AG04450 (cell line): ENCODE data around the gene PNMA8B. TPM values are rescaled to one million over a fixed set of nuclear protein-coding genes. Genes with fewer than 3 reads are reported as not detected.

Source experiments
- CTCF ChIA-PET: fragments of 300-600, 350-600 bp; formaldehyde crosslinking; extraction: SDS; loops from one replicate; lab custom pipeline; 2022; ENCODE audit warnings: antibody characterized with exemption, inconsistent platforms; lab: Charles Lee
- POLR2A ChIA-PET: fragments of 350-600 bp; formaldehyde crosslinking; extraction: SDS; loops from one replicate; lab custom pipeline; 2021; ENCODE audit warnings: antibody characterized with exemption, inconsistent platforms; lab: Yijun Ruan, JAX
- DNase-seq: peaks from one replicate; pipeline ENCODE4 v3.0.0-alpha.2; 2011; ENCODE audit warnings: low read depth, low spot score
- H3K27ac ChIP-seq: one replicate; pipeline ENCODE4 v1.5.1; 2012; ENCODE audit warnings: low read depth, low read length, control low read depth
- H3K27me3 ChIP-seq: one replicate; pipeline ENCODE4 v1.6.0; 2012; ENCODE audit warnings: low read length; ENCODE audit not compliant: control insufficient read depth, insufficient read depth
- H3K4me3 ChIP-seq: 2 replicates; pipeline ENCODE4 v1.5.1; 2011; ENCODE audit warnings: mild to moderate bottlenecking, low read depth, low read length, control low read depth
- H3K9me3 ChIP-seq: 2 replicates; pipeline ENCODE4 v1.5.1; 2012; ENCODE audit warnings: low read length; ENCODE audit not compliant: control insufficient read depth, insufficient read depth
- polyA plus RNA-seq: library from polyadenylated mRNA; depleted of rRNA; stranded (reverse); fragments of >200 nt; gene quantifications from 2 replicates; pipeline ENCODE4 v1.2.3, GENCODE V29; 2011
- TF ChIP-seq, protein P1 (sequence below): IDR thresholded peaks from 2 replicates; pipeline ENCODE4 v1.5.1; 2011; ENCODE audit warnings: low read depth, low read length, control low read depth, inconsistent platforms

PNMA8B gene
- polyA plus RNA-seq, 1 experiment: 0.17 TPM

DNA sequence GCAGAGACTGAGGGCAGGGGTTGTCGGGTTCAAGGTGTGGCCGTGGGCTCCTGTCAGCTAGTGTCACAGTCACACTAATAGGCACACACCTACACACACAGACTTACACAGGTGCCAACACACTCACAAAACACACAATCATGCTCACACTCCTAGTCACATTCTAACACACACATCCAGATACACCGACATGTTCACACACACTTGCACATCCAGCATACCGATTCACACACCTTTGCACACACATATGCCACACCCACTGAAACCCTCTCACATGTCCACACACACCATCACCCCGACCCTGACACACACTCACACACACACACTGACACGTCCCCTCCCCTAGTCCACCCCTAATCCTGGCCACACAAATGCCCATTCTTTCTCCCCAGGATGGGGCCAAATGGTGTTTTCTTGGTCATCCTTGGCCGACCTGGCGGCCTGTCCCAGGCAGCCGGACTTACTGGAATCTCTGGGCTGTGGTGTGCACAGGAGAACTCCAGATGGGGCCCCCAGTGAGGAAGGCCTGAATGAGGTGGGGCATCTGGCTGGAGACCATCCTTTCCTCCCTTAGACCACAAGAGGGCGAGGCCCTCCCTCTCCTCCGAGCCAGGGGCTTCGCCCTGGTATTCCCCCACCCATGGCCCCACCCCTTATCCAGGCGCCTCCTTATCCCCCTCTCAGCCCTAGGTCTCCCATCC is 19.1 kb upstream of the PNMA8B start:
- ChIA-PET CTCF (interaction anchor here (0.9 to 3.9 kb wide), 6 partner anchors 30 to 234 kb away, joined by 3 to 34 read pairs (median 4); no protein-coding TSS in a partner anchor), POLR2A (no interaction called here)
- peaks cover 7% of the 10 kb centered on the region for H3K27me3 ChIP-seq
- TF ChIP-seq, protein P1, sequence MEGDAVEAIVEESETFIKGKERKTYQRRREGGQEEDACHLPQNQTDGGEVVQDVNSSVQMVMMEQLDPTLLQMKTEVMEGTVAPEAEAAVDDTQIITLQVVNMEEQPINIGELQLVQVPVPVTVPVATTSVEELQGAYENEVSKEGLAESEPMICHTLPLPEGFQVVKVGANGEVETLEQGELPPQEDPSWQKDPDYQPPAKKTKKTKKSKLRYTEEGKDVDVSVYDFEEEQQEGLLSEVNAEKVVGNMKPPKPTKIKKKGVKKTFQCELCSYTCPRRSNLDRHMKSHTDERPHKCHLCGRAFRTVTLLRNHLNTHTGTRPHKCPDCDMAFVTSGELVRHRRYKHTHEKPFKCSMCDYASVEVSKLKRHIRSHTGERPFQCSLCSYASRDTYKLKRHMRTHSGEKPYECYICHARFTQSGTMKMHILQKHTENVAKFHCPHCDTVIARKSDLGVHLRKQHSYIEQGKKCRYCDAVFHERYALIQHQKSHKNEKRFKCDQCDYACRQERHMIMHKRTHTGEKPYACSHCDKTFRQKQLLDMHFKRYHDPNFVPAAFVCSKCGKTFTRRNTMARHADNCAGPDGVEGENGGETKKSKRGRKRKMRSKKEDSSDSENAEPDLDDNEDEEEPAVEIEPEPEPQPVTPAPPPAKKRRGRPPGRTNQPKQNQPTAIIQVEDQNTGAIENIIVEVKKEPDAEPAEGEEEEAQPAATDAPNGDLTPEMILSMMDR: no peak
- H3K27ac ChIP-seq: no peak overlapping the region
- no peak for DNase-seq
- H3K9me3 ChIP-seq: peaks cover 2% of the 10 kb centered on the region; the same call in 1 of the 2 replicates
- H3K4me3 ChIP-seq: no peak overlapping the region

DNA sequence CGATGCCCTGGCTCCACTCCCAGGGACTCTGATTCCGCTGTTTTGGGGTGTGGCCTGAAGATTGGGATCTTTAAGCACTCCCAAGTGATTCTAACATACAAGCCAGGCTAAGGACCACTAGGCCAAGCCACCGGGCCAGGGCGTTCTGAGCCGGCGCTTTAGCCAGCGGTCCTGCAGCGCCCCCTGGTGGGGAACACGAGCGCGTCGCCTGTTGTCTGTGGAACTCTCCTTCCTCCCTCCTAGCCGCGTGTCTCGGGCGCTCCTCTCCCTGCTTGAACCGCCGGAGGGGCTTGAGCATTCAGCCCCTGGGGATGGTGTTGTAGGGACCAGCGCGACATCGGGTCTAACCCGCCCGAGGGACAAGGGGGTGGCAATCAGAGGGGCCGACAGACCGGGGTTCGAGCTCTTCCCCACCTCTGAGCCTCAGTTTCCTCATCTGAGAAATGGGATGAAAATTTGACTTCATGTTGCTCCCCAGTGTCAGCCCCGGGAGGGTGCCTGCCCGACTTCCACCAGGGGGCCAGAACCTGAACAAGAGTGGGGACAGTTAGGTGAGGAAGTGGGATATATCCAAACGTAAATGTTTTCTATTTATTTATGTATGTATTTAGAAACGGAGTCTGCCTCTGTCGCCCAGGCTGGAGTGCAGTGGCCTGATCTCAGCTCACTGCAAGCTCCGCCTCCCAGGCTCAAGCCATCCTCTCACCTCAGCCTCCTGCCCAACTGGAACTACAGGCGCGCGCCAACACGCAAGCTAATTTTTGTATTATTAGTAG is 18.0 kb upstream of the PNMA8B start:
- Histone ChIP-seq H3K4me3 (no peak overlapping the region), H3K27ac (no peak overlapping the region), H3K27me3 (peaks cover 5% of the 10 kb centered on the region), H3K9me3 (peaks cover 2% of the 10 kb centered on the region; the same call in 1 of the 2 replicates)
- TF ChIP-seq, protein P1: peak; percentile 70
- CTCF ChIA-PET: interaction anchor here (0.5 to 3.9 kb wide), 6 partner anchors 23 to 233 kb away, joined by 3 to 34 read pairs (median 4); no protein-coding TSS in a partner anchor
- no peak for DNase-seq
- POLR2A ChIA-PET: no interaction called here

DNA sequence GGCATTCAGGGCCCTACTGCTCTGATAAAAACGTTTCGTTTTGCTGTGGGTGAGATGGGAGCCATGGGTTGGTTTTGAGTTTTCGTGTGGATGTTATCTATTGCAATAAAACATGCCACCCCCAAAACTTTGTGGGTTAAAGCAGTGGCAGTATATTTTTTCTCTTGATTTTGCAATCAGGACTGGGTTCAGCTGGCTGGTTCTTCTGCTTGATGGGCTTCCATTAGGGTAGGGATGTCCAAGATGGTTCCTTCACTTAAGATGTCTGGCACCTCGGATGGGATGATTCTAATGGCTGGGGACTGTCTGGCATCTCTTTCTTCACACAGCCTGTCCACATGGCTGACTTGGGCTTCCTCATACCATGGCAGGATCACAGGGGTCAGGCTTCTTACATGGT is 15.6 kb upstream of the PNMA8B start:
- TF ChIP-seq, protein P1: no peak
- H3K27ac ChIP-seq: no peak overlapping the region
- H3K27me3 ChIP-seq: peaks cover 5% of the 10 kb centered on the region
- CTCF ChIA-PET: interaction anchor here (0.7 to 3.9 kb wide), 3 partner anchors 32 to 231 kb away, joined by 4 to 34 read pairs (median 4); no protein-coding TSS in a partner anchor
- DNase-seq: no peak
- peaks cover 2% of the 10 kb centered on the region; the same call in 1 of the 2 replicates for H3K9me3 ChIP-seq
- POLR2A ChIA-PET: no interaction called here
- H3K4me3 ChIP-seq: no peak overlapping the region

DNA sequence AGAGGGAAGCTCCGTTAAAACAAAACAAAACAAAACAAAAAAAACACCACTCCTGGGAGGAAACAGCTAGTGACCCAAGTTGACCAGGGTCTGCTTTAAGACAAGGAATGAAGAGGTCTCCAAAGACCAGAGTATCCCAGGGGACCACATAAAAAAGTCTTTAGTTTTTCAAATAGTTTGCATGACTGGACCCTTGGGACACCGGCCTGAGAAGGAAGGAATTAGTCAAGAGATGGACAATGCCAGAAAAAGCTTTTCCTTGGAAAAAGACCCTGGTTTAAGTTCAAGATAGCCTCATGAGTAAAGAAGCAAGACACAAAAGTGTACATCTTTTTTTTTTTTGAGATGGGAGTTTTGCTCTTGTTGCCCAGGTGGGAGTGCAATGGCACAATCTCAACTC is 12.5 kb upstream of the PNMA8B start:
- ChIA-PET CTCF (interaction anchor here (0.6 to 1.6 kb wide), 4 partner anchors 34 to 244 kb away, joined by 4 read pairs; no protein-coding TSS in a partner anchor), POLR2A (no interaction called here)
- Histone ChIP-seq H3K27ac (no peak overlapping the region), H3K9me3 (peaks cover 7% of the 10 kb centered on the region; the same call in 1 of the 2 replicates), H3K4me3 (no peak overlapping the region), H3K27me3 (peaks cover 12% of the 10 kb centered on the region)
- DNase-seq: no peak
- TF ChIP-seq, protein P1: no peak
